ENCODE measurements around the gene MAP3K12. TPM values are rescaled to one million over a fixed set of nuclear protein-coding genes. Genes with fewer than 3 reads are reported as not detected.

The MAP3K12 gene
- total RNA-seq, 3 donors from 2014 or later: 3.2 to 18.8 (median 8.9) TPM

DNA sequence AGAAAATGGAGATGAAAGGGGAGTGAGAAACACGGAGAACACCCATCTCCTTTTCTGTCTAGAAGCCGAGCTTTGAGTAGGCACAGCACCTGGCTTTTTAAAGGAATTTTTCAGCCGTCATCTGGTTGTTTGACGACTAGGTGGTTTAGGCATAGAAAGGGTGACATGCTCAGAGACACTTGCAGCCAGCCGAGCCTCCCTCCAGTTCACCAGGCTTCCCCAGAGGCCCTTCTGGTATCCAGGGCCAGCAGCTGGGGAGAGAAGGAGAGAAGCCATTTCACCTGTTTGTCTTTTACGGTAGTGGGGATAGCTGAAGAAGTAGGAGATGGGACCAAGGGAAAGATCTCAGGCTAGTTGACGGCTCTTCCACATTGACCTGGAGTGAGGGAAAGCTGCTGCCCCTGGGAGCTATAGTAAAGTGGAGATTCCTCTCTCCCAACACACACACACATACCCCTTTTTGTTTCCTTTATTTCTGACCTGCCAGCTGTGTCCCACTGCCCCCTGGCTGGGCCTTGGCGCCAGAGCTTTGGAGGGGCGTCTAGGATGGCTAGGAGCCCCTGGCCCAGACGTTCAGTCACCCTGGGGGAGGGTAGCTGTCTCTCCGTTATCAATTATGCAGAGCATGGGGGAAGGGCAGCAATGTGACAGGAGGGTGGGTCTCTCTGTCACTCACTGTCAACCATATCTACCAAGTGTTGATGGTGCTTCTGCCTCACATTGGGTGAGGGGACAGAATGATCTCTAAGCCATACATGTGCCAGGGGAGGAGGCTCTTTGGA lies 5.5 kb downstream of the MAP3K12 start:
- Histone ChIP-seq H3K9me3 (no peaks in the 10 kb centered on the region), H3K36me3 (ENCODE audit: low read depth) (no peaks in the 10 kb centered on the region), H3K4me3 (no peak overlapping the region), H3K4me1 (ENCODE audit: low read depth) (peaks cover 19% of the 10 kb centered on the region)
- intact Hi-C loops (cut with DNase I, micrococcal nuclease): no loop called here
- TF ChIP-seq, protein P1, sequence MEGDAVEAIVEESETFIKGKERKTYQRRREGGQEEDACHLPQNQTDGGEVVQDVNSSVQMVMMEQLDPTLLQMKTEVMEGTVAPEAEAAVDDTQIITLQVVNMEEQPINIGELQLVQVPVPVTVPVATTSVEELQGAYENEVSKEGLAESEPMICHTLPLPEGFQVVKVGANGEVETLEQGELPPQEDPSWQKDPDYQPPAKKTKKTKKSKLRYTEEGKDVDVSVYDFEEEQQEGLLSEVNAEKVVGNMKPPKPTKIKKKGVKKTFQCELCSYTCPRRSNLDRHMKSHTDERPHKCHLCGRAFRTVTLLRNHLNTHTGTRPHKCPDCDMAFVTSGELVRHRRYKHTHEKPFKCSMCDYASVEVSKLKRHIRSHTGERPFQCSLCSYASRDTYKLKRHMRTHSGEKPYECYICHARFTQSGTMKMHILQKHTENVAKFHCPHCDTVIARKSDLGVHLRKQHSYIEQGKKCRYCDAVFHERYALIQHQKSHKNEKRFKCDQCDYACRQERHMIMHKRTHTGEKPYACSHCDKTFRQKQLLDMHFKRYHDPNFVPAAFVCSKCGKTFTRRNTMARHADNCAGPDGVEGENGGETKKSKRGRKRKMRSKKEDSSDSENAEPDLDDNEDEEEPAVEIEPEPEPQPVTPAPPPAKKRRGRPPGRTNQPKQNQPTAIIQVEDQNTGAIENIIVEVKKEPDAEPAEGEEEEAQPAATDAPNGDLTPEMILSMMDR (IDR thresholded peaks at IDR 0.05): no peak
- ATAC-seq: no peak
- peak in 2 of 3 donors; percentile 39 to 46 for DNase-seq

DNA sequence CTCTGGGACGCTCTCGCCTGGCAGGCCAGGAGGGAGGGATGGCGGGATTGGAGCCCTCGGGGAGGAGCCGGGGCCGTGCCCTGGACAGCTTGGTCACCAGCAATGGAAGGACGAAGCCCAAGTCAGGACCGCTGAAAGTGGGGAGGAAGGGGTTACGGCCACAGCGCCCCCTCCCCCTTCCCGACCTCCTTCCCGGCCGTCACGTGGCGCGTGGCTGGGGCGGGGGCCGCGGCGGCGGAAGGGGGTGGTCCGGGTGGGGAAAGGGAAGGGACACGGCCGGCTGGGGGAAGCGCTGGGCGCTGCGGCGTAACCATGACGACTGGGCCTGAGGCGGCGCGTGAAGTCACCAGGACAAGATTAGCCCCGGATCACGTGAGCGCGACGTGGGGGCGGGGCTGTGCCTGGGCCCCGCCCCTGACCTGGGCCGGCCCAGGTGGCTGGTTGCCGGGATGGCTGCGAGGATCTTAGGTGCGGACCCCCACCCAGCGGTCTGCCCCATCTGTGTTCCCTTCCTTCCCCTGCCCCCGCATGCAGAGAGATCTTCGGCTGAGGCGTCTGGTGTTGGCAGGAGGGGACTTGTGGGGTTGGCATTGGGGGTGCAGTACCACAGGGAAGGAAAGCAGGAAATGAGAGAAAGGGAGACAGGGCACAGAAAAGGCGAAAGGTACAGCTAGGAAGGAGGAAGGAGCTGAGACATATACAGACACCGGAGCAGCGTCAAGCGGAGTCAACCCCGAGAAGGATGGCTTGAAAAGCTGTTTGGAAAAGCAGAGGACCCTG lies 6.2 kb downstream of the MAP3K12 start:
- no peaks in the 10 kb centered on the region for H3K9me3 ChIP-seq
- TF ChIP-seq, protein P1 (IDR thresholded peaks at IDR 0.05): no peak
- H3K4me1 ChIP-seq (ENCODE audit: low read depth): peaks cover 19% of the 10 kb centered on the region
- intact Hi-C loops (cut with DNase I, micrococcal nuclease): no loop called here
- DNase-seq (peak; percentile 94 to 96 (median 95)), ATAC-seq (peak; percentile 96)
- H3K4me3 ChIP-seq: peak overlapping the region; percentile 14
- no peaks in the 10 kb centered on the region for H3K36me3 ChIP-seq (ENCODE audit: low read depth)

DNA sequence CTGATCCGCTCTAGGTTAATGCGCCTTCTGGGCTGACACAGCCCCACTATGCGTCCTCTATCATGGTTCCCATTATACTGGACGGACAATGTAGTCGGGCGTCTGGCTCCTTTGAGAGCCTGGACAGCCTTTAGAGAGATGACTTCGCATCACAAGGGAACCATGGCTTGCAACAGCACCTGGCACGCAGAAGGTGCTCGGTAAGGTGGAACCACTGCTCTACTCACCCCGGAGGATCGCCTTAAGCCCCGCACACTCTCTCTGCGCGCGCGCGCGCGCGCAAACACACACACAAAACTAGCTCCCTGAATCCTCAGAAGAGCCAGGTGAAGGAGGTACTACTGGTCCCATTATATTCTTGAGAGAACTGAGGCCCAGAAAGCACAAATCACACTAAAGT lies 7.1 kb downstream of the MAP3K12 start:
- intact Hi-C loops (cut with DNase I, micrococcal nuclease): no loop called here
- Histone ChIP-seq H3K4me3 (no peak overlapping the region), H3K36me3 (ENCODE audit: low read depth) (no peaks in the 10 kb centered on the region), H3K4me1 (ENCODE audit: low read depth) (peaks cover 19% of the 10 kb centered on the region), H3K9me3 (no peaks in the 10 kb centered on the region)
- peak in 2 of 3 donors; percentile 35 to 45 for DNase-seq
- TF ChIP-seq, protein P1 (IDR thresholded peaks at IDR 0.05): no peak
- ATAC-seq: no peak

DNA sequence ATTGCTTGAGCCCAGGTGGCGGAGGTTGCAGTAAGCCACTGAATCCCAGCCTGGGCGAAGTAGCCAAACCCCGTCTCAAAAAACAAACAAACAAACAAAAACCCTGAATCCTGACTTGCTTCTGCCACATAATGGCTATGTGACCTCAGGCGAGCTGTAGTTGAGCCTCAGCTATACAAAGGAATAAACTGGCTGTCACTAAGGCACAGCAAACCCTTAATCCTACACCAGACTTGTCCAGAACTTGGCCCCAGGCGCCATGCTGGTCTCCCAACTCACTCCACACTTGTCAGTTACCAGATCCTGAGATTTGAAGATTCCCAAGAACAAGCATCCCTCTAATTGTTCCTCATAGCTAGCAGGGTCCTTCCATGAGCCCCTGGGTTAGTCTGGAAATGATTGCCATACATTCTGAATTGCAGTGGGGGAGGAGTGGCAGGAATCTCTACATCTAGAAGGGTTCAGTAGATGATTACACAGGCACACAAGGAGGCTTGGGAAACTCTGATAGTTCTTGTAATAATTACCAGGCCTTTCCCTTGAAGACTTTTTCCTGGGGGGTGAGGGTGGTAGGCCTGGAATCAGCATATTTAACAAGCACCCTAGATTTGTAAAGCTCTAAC lies 9.9 kb downstream of the MAP3K12 start:
- TF ChIP-seq, protein P1 (IDR thresholded peaks at IDR 0.05): no peak
- Histone ChIP-seq H3K4me3 (no peak overlapping the region), H3K36me3 (ENCODE audit: low read depth) (no peaks in the 10 kb centered on the region), H3K9me3 (no peaks in the 10 kb centered on the region), H3K4me1 (ENCODE audit: low read depth) (peaks cover 5% of the 10 kb centered on the region)
- no peak for ATAC-seq
- intact Hi-C loops (cut with DNase I, micrococcal nuclease): no loop called here
- no peak for DNase-seq

DNA sequence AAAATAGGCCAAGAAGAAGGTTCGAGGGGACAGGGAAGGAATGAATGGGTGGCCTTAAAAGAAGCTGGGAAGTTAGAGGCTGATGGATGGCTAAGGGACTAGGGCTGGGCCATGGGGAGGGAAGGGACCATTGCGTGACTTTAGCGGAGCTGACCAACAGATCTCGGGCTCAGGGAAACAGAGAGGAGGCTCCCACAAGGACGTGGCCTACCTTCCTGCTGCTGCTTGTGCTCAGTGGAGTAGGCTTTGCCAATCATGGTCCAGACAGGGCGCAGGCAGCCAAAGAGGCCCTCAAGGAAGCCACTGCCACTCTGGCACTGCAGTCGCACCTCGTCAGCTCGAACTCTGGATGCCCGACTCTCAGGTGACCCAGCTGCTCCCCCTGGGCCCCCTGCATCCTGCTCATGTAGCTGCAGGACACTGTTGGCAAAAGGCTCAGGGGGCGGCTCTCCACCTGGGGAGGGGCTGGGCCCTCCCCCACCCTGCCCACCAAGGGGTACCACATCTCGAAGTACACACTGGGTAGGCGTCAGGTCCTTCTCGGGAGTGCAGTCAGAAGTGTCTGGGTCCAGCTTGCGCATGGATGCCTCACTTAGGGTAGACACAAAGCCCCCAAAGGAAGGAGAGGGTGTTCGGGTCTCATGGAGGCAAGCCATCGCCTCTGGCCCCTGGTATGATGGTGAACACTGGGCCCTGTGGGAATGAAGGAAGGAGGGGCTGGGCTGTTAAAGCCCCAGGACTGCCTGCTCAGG lies 12.3 kb downstream of the MAP3K12 start:
- no peaks in the 10 kb centered on the region for H3K36me3 ChIP-seq (ENCODE audit: low read depth)
- ATAC-seq: no peak
- TF ChIP-seq, protein P1 (IDR thresholded peaks at IDR 0.05): no peak
- DNase-seq: peak in 2 of 3 donors; percentile 26 to 53
- H3K4me1 ChIP-seq (ENCODE audit: low read depth): peaks cover 13% of the 10 kb centered on the region
- H3K9me3 ChIP-seq: no peaks in the 10 kb centered on the region
- H3K4me3 ChIP-seq: no peak overlapping the region
- intact Hi-C loops (cut with DNase I, micrococcal nuclease): no loop called here

Data from mucosa of descending colon (tissue), 3 donors.